Natural killer cell (primary cell): ENCODE results near the gene LARP1B. TPM values are rescaled to one million over a fixed set of nuclear protein-coding genes. Genes with fewer than 3 reads are reported as not detected.

Source experiments
- ATAC-seq, 3 donors: fragments of 150-1000 bp in 2 of 3; fragments of 200-7000 bp in 1 of 3; cut with Tn5 transposase; 1 replicate in 1 of 3; 2 replicates in 2 of 3; pipeline ENCODE4 v1.10.0; 2021; ENCODE audit warnings: mild to moderate bottlenecking in 2 of 3, moderate library complexity in 2 of 3
- DNase-seq, 2 donors: peaks; one replicate each; pipeline versions ENCODE4 v3.0.0 to v3.0.0-alpha.2; 2013 to 2021; ENCODE audit warnings: mixed read lengths in 1 of 2
- H3K27ac ChIP-seq: one replicate; pipeline ENCODE4 v1.5.1; 2013; ENCODE audit warnings: mild to moderate bottlenecking, low read length
- H3K27me3 ChIP-seq: one replicate; pipeline ENCODE4 v1.6.1; 2013; ENCODE audit warnings: low read length; ENCODE audit not compliant: control insufficient read depth, insufficient read depth
- H3K36me3 ChIP-seq: one replicate; pipeline ENCODE4 v1.6.1; 2013; ENCODE audit warnings: low read length; ENCODE audit not compliant: control insufficient read depth, insufficient read depth
- H3K4me1 ChIP-seq: one replicate; pipeline ENCODE4 v1.6.1; 2013; ENCODE audit warnings: low read length; ENCODE audit not compliant: control insufficient read depth, insufficient read depth
- H3K4me3 ChIP-seq: one replicate; pipeline ENCODE4 v1.5.1; 2013; ENCODE audit warnings: low read length
- H3K9me3 ChIP-seq: one replicate; pipeline ENCODE4 v1.6.1; 2013; ENCODE audit warnings: low read length; ENCODE audit not compliant: control insufficient read depth, insufficient read depth
- H3K27ac Mint-ChIP-seq, 2 donors: one replicate each; pipeline ENCODE4 v1.8.0; 2022; ENCODE audit warnings: mild to moderate bottlenecking in 2 of 2, mixed read lengths in 2 of 2, moderate library complexity in 1 of 2
- H3K27me3 Mint-ChIP-seq, 2 donors: one replicate each; pipeline ENCODE4 v1.8.0; 2022; ENCODE audit warnings: low read depth in 2 of 2, mixed read lengths in 2 of 2
- H3K36me3 Mint-ChIP-seq: one replicate; pipeline ENCODE4 v1.8.0; 2022; ENCODE audit warnings: mixed read lengths
- H3K4me1 Mint-ChIP-seq, 2 donors: one replicate each; pipeline ENCODE4 v1.8.0; 2022; ENCODE audit warnings: mixed read lengths in 2 of 2
- H3K4me3 Mint-ChIP-seq: one replicate; pipeline ENCODE4 v1.8.0; 2022; ENCODE audit warnings: mild to moderate bottlenecking, moderate library complexity, mixed read lengths
- H3K9me3 Mint-ChIP-seq, 2 donors: one replicate each; pipeline ENCODE4 v1.8.0; 2022; ENCODE audit warnings: mixed read lengths in 2 of 2
- CTCF ChIP-seq: fragments of 200-600 bp; IDR thresholded peaks from one replicate; pipeline ENCODE4 v1.8.0; 2022; ENCODE audit warnings: antibody characterized with exemption
- WGBS: methylation state at CpG from one replicate; pipeline ENCODE4 v1.1.7; 2013; ENCODE audit warnings: missing lambda C conversion rate; ENCODE audit not compliant: insufficient coverage; 5-methylcytosine and 5-hydroxymethylcytosine counted together
- intact Hi-C: fragments of 100-400 bp; cut with micrococcal nuclease; formaldehyde crosslinking; loops from one replicate; pipeline ENCODE4 v1.14.2; 2022
- total RNA-seq, 4 donors: library from RNA; stranded (reverse); fragments of 120-200 nt in 1 of 4; gene quantifications; one replicate each; pipeline versions ENCODE4 v1.2.3 to v1.2.4, GENCODE V29; 2013 to 2022

LARP1B gene
- total RNA-seq, 3 donors from 2014 or later (not counting 1 experiment from before 2014, with no cell fraction given): 8.5 to 10.7 (median 9.1) TPM

GRCh38 chr4:128135391-128135790 lies 74.3 kb downstream of the LARP1B start:
- no peaks in the 10 kb centered on the region for H3K4me1 Mint-ChIP-seq
- H3K36me3 ChIP-seq: no peaks in the 10 kb centered on the region
- no peaks in the 10 kb centered on the region for H3K27me3 Mint-ChIP-seq
- H3K4me3 Mint-ChIP-seq: no peak overlapping the region
- H3K4me3 ChIP-seq: no peak overlapping the region
- DNase-seq (no peak), ATAC-seq (no peak)
- no peaks in the 10 kb centered on the region for H3K27me3 ChIP-seq
- intact Hi-C loops: no loop called here
- no peak overlapping the region for H3K27ac ChIP-seq
- H3K27ac Mint-ChIP-seq: no peak overlapping the region
- 95% methylated on average over 2 of the region's 3 CpGs for WGBS
- no peak for TF ChIP-seq CTCF
- no peaks in the 10 kb centered on the region for H3K9me3 ChIP-seq
- H3K36me3 Mint-ChIP-seq: no peaks in the 10 kb centered on the region
- peaks cover 2 to 6% of the 10 kb centered on the region in 2 donors for H3K9me3 Mint-ChIP-seq
- H3K4me1 ChIP-seq: no peaks in the 10 kb centered on the region

DNA sequence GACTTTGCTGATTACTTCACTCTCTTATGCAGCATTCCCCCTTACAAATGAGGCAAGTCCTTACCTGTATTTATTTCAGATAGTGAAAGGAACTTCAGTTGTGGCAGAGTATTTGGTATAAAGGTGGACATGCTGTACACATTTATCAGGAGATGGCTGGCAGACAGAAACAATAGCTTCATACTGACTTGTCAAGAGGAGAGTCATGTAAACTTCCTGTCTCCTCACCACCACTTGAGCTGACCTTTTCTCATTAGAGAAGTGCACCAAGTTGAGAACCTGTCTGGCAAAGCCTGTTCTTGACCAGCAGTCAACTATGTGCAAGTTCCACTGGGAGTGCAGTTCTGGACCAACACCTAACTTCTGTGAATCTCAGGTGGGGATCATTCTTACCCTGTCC lies 80.8 kb downstream of the LARP1B start:
- no peak overlapping the region for H3K4me3 ChIP-seq
- intact Hi-C loops: no loop called here
- no peaks in the 10 kb centered on the region for H3K27me3 Mint-ChIP-seq
- H3K27ac ChIP-seq: no peak overlapping the region
- no peaks in the 10 kb centered on the region for H3K36me3 ChIP-seq
- H3K4me1 Mint-ChIP-seq: no peaks in the 10 kb centered on the region
- TF ChIP-seq CTCF: no peak
- no peaks in the 10 kb centered on the region for H3K4me1 ChIP-seq
- H3K4me3 Mint-ChIP-seq: no peak overlapping the region
- H3K9me3 ChIP-seq: peaks cover 6% of the 10 kb centered on the region
- H3K27me3 ChIP-seq: no peaks in the 10 kb centered on the region
- ATAC-seq (no peak), DNase-seq (no peak)
- no peak overlapping the region for H3K27ac Mint-ChIP-seq
- H3K36me3 Mint-ChIP-seq: peaks cover 9% of the 10 kb centered on the region
- H3K9me3 Mint-ChIP-seq: peaks cover 0 to 2% of the 10 kb centered on the region in 2 donors

DNA sequence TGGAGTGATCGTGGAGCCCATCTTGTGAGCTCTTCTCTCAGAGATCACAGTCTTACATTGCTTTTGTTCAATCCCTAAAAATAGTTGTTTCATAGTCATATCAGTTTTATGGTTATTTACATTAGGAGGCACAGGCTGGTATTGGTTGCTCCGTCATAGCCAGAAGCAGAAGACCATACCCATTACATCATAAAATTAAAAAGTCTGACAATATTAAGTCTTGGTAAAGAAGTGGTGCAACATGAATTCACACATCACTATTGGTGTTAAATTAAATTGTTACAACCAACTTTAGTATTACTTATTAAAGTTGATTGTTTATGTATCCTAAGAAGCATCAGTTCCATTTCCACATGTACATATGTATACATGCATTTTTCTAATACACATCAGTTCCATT lies 84.6 kb downstream of the LARP1B start:
- Histone ChIP-seq H3K4me1 (no peaks in the 10 kb centered on the region), H3K36me3 (no peaks in the 10 kb centered on the region), H3K9me3 (peaks cover 6% of the 10 kb centered on the region), H3K27ac (no peak overlapping the region), H3K4me3 (no peak overlapping the region), H3K27me3 (no peaks in the 10 kb centered on the region)
- no peak overlapping the region for H3K27ac Mint-ChIP-seq
- no peaks in the 10 kb centered on the region for H3K4me1 Mint-ChIP-seq
- H3K4me3 Mint-ChIP-seq: no peak overlapping the region
- ATAC-seq (no peak), DNase-seq (no peak)
- intact Hi-C loops: no loop called here
- peaks cover 9% of the 10 kb centered on the region for H3K36me3 Mint-ChIP-seq
- TF ChIP-seq CTCF: no peak
- WGBS: 89% methylated on average over 1 of the region's 2 CpGs
- H3K27me3 Mint-ChIP-seq: no peaks in the 10 kb centered on the region
- H3K9me3 Mint-ChIP-seq: peaks cover 0 to 2% of the 10 kb centered on the region in 2 donors

DNA sequence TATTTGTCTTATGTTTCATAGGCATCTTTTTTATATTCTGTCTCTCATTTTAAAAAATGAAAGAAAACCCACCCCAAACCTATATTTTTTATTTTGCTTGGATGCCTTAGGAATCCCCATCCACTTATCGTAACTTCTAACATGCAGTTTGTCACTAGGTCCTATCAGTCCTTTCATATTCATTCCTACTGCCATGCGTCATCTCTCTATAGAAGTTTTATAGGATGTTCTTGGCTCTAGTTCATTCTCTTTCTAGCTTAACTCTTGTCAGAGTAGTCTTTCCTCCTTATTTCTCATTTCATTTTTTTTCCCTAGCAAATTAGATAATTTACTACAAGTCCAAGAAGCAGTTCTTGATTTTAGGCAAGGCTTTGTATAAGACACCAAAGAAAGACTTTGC lies 92.7 kb downstream of the LARP1B start:
- no peaks in the 10 kb centered on the region for H3K9me3 ChIP-seq
- H3K4me3 Mint-ChIP-seq: no peak overlapping the region
- no peaks in the 10 kb centered on the region for H3K36me3 Mint-ChIP-seq
- ATAC-seq (no peak), DNase-seq (no peak)
- H3K4me3 ChIP-seq: no peak overlapping the region
- no peaks in the 10 kb centered on the region for H3K4me1 Mint-ChIP-seq
- intact Hi-C loops: no loop called here
- no peaks in the 10 kb centered on the region for H3K4me1 ChIP-seq
- no peaks in the 10 kb centered on the region for H3K27me3 ChIP-seq
- H3K27ac ChIP-seq: no peak overlapping the region
- H3K9me3 Mint-ChIP-seq: peaks cover 2% of the 10 kb centered on the region in 2 donors
- no peak for TF ChIP-seq CTCF
- no peaks in the 10 kb centered on the region for H3K27me3 Mint-ChIP-seq
- no peak overlapping the region for H3K27ac Mint-ChIP-seq
- 100% methylated on average over 2 of the region's 2 CpGs for WGBS
- H3K36me3 ChIP-seq: no peaks in the 10 kb centered on the region
